GM19463 (cell line): Measurements from ENCODE around the gene ARMH1.
A peak's percentile ranks its signal among the peaks of the same experiment; 100 is the strongest.

Experiments
- ATAC-seq: cut with Tn5 transposase; IDR thresholded peaks from one replicate; pipeline ENCODE4 v1.9.1; 2021; ENCODE audit warnings: mild to moderate bottlenecking, moderate library complexity; ENCODE audit not compliant: unreplicated experiment

Gene ARMH1

GRCh38 chr1:44643721-44644334 is 30.7 kb upstream of the ARMH1 start:
- no peak for ATAC-seq

GRCh38 chr1:44644806-44645205 is 29.7 kb upstream of the ARMH1 start:
- ATAC-seq, result no peak

GRCh38 chr1:44645476-44646244 is 28.9 kb upstream of the ARMH1 start:
- ATAC-seq, result no peak

- no peak for ATAC-seq
These were observed 28.0 kb upstream of the ARMH1 start for GRCh38 chr1:44646261-44647110.

- no peak for ATAC-seq
These were observed 26.6 kb upstream of the ARMH1 start for GRCh38 chr1:44647896-44648295.

GRCh38 chr1:44648529-44649250 is 25.8 kb upstream of the ARMH1 start:
- no peak for ATAC-seq

GRCh38 chr1:44649788-44650158 is 24.7 kb upstream of the ARMH1 start:
- no peak for ATAC-seq

GRCh38 chr1:44650159-44650831 is 24.2 kb upstream of the ARMH1 start:
- ATAC-seq, result no peak

GRCh38 chr1:44651069-44651468 is 23.4 kb upstream of the ARMH1 start:
- ATAC-seq, result no peak

- peak; percentile 65 for ATAC-seq
These were observed 21.9 kb upstream of the ARMH1 start for GRCh38 chr1:44652445-44653106.

GRCh38 chr1:44653107-44653964 is 21.2 kb upstream of the ARMH1 start:
- ATAC-seq, result no peak

GRCh38 chr1:44654621-44655187 is 19.8 kb upstream of the ARMH1 start:
- no peak for ATAC-seq

GRCh38 chr1:44655609-44656008 is 18.9 kb upstream of the ARMH1 start:
- ATAC-seq, result no peak

- ATAC-seq, result no peak
These were observed 14.9 kb upstream of the ARMH1 start for GRCh38 chr1:44659566-44659965.

- ATAC-seq, result no peak
These were observed 14.3 kb upstream of the ARMH1 start for GRCh38 chr1:44660176-44660575.

GRCh38 chr1:44661781-44662682 is 12.5 kb upstream of the ARMH1 start:
- no peak for ATAC-seq

GRCh38 chr1:44662683-44663030 is 11.9 kb upstream of the ARMH1 start:
- ATAC-seq, result no peak

GRCh38 chr1:44663417-44663816 is 11.1 kb upstream of the ARMH1 start:
- ATAC-seq, result no peak
